DMS153 (cell line): Measurements from ENCODE around the gene CCDC88A.
"Not testable (repeated sequence)": the region's sequence is repeated elsewhere in the genome, so short reads cannot be mapped to it uniquely, and the experiment has no call there.

Experiments used
- DNase-seq: peaks from one replicate; lab custom pipeline; 2025; lab: John Stamatoyannopoulos, UW

Gene CCDC88A, protein sequence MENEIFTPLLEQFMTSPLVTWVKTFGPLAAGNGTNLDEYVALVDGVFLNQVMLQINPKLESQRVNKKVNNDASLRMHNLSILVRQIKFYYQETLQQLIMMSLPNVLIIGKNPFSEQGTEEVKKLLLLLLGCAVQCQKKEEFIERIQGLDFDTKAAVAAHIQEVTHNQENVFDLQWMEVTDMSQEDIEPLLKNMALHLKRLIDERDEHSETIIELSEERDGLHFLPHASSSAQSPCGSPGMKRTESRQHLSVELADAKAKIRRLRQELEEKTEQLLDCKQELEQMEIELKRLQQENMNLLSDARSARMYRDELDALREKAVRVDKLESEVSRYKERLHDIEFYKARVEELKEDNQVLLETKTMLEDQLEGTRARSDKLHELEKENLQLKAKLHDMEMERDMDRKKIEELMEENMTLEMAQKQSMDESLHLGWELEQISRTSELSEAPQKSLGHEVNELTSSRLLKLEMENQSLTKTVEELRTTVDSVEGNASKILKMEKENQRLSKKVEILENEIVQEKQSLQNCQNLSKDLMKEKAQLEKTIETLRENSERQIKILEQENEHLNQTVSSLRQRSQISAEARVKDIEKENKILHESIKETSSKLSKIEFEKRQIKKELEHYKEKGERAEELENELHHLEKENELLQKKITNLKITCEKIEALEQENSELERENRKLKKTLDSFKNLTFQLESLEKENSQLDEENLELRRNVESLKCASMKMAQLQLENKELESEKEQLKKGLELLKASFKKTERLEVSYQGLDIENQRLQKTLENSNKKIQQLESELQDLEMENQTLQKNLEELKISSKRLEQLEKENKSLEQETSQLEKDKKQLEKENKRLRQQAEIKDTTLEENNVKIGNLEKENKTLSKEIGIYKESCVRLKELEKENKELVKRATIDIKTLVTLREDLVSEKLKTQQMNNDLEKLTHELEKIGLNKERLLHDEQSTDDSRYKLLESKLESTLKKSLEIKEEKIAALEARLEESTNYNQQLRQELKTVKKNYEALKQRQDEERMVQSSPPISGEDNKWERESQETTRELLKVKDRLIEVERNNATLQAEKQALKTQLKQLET (N-terminal part only)

DNA sequence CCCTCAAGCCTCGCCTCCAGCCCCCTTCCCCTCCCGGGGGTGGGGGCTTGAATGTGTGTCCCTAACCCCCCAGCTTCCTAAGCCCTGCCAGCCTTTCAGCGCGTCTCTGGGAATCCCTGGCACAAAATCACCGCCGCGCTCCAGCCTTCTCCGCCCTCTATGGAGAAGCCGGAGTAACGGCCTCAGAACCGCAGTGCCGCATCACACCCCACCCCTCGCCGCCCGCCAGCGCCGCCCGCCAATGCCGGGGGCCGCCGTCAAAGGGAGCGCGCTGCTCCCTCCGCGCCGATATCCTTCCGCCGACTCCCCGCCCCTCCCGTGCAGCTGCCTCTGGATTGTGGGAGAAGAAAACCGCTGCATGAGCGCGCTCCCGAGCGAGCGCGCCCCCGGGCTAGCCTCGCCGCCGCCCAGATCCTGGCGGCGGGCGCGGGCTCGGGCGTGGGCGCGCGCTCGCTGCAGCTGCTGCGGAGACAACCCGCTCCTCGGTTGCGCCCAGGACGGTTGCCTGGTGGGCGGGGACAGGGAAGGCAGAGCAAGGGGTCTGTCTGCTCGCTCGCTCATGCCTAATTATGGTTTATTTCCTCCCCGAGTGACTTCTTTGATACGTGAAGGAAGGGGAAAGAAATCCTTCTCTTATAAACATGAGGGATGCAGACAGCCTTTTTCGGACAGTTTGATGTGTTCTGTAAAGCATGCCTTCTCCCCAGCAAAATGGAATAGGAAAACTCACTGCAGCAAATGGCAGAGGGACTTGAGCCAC is at the start of gene CCDC88A:
TSS of gene CCDC88A (minus strand) at position 178 of the 760 bp plus-strand sequence. CDS start 777 bp downstream, outside the sequence.
- peak; percentile 93 for DNase-seq

DNA sequence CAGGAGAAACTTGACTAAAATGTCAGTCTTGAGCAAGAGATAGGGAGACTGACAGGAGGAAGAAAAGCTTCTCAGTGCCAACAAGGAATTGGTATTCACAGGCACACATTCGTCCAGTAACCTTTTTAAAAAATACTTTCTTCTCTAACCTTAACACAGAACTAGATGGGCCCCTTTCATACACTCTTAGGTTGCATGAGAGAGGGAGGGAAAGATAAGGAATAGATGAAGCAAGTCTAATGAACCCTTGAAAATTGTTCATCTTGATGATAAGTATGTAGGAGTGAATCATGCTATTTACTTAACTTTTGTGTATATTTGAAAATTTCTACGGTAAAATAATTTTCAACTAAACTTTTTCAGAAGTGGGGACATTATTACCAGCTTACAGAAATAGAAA is 42.0 kb upstream of the CCDC88A start:
- DNase-seq = no peak

DNA sequence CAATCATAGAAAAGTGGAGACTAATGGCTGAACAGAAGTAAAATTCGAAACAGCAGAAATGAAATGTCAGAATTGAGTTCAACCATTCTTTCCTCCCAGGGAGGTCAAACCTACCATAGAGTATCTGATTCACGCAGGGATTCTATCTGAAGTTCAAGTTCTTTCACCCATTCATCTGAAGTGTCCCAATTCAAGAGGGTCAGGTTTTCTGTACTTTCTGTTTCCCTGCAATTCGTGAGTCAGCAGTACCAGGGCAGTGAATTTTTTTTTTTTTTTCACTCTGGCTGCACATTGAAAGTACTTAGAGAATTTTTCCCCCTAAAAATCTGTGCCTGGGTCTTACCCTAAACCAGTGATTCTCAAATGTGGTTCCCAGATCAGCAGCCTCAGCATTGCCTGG is 40.9 kb upstream of the CCDC88A start:
- DNase-seq = no peak

DNA sequence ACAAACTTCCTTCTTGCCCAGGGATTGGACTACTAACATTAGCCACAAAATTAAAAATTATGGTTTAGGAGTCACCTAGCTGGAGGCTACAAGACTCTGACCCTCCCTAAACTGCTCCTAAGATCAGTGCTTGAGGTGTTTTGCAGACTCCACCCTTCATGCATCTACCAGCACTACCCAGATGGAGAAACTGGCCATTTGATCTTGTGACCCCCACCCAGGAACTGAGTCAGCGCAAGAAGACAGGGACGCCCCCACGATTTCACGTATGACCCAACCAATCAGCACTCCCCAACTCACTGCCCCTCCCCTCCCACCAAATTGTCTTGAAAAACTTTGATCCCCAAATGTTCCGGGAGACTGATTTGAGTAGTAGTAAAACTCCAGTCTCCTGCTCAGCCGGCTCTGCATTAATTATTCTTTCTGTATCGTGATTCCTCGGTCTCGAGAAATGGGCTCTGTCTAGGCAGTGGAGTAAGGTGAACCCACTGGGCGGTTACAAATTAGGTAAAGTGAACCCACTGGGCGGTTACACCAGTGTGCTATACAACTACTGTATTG is 40.1 kb upstream of the CCDC88A start:
- DNase-seq = no peak

DNA sequence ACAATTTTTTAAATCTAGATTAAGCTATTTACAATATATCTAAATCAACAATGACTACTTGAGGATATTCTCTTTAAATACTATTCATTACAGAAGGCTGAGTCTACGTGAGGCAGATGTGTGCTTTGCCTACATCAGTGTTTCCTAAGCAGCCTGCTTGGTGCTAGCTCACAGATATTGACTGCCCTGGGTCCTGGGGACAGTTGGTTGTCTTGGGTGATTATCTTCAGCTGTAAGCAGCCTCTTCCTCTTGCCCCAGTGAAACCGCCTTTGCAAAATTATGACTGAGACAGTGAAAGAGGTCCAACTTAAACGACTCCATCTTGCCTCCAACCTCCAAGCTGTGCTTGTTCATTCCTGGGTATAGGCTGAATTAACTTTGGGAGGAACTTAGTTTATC is 39.6 kb upstream of the CCDC88A start:
- DNase-seq = no peak

DNA sequence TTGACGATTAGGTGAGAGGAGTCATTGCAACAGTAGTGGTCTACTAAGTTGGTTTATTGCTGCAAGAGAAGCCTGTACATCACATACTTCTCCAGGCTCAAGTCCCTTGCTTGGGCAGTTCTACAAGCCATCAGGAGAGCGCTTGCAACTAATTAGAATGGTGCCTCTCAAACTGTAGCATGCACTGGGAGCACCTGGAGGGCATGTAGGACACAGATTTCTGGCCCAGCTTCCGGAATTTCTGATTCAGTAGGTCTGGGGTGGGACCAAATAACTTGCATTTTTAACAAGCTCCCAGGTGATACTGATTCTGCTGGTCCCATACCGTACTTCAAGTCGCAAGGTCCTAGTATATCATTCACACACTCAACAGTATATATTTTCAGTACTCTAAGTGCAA is 34.5 kb upstream of the CCDC88A start:
- DNase-seq = no peak

DNA sequence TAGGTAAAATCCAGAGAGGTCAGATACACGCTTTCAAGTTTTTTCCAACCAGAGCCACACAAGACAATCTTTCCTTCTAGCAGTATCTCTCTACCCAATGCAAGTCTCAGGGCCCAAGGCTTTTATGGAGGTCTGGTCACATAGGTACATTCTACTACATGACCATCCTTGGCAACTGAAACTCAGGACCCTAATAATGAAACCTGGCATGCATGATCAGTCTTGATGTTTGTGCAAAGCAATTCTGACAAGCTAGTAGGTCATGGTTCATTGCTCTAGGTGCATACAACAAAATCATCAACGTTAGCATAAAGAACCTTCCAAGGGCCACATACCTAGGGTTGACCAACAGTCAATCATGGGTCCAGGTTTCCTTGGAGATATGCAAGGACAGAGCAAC is 33.2 kb upstream of the CCDC88A start:
- DNase-seq = no peak

GRCh38 chr2:55451699-55452098 is 32.0 kb upstream of the CCDC88A start:
- DNase-seq = no peak

GRCh38 chr2:55450014-55450413 is 30.4 kb upstream of the CCDC88A start:
- not testable (repeated sequence) for DNase-seq

- not testable (repeated sequence) for DNase-seq
Measured at GRCh38 chr2:55442045-55442760, 22.5 kb upstream of the CCDC88A start.

DNA sequence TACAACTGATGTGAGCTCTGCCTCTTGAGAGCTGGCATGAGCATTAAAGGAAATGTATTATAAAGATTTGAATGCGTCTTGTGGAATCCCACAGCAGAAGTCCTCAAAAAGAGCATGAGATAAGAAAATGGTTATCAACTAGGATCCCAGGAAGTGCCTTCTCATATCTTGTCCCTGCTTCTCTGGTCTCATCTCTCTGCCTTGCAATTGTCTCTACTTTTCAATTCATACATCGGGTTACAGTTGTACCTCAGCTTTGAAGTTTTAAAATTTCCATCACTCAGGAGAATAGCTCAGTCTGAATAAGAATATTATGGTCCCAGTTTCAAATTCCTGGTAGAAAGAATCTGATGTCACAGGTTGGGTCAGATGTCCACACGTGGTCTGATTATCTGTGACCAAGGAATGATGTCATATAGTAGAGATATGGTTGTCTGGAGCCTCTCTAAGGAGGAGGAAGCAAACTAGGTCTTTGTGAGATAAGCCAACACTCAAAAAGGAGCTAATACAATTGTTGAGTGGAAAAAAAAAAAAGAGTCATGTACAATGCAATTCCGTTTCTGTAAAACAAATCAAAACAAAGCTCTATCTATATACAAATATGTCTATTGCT is 21.7 kb upstream of the CCDC88A start:
- no peak for DNase-seq

DNA sequence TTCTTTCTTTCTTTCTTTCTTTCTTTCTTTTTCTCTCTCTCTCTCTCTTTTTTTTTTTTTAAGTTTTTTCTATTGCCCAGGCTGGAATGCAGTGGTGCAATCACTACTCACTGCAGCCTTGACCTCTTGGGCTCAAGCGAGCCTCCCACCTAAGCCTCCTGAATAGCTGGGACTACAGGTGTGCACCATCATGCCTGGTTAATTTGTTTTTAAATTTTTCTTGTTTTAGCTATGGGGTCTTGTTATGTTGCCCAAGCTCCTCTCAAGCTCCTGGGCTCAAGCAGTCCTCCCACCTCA is 19.4 kb upstream of the CCDC88A start:
- DNase-seq = no peak

- DNase-seq = no peak
Measured at GRCh38 chr2:55438391-55439100, 18.9 kb upstream of the CCDC88A start.

GRCh38 chr2:55437515-55438390 is 18.1 kb upstream of the CCDC88A start:
- no peak for DNase-seq

DNA sequence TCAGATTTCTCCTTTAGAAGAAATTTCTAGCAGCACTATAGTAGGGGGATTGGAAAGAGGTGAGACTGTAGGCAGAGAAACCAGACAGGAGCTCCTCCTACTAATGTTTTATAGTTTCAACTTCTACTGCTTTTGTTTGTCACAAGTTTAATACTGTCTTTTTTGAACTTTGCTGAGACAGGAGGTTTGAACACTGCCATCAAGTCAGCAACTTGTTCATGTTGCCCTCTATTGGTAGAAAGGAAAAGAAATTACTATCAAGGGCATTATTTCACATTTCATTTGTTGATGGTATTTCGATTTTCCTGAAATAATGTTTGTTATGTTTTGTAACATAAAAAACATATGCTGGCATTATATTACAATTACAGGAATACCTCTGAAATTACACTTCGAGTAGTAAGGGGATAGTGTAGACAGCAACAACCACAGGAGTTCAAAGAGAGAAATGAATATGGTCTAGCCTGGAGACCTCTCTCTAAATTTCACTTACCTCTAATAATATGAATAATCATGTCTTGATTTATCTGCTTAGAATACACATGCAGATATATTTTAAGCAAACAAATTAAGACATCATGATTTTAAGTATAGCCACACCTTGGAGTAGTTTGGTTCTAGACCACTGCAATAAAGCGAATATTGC is 12.4 kb upstream of the CCDC88A start:
- DNase-seq = no peak

DNA sequence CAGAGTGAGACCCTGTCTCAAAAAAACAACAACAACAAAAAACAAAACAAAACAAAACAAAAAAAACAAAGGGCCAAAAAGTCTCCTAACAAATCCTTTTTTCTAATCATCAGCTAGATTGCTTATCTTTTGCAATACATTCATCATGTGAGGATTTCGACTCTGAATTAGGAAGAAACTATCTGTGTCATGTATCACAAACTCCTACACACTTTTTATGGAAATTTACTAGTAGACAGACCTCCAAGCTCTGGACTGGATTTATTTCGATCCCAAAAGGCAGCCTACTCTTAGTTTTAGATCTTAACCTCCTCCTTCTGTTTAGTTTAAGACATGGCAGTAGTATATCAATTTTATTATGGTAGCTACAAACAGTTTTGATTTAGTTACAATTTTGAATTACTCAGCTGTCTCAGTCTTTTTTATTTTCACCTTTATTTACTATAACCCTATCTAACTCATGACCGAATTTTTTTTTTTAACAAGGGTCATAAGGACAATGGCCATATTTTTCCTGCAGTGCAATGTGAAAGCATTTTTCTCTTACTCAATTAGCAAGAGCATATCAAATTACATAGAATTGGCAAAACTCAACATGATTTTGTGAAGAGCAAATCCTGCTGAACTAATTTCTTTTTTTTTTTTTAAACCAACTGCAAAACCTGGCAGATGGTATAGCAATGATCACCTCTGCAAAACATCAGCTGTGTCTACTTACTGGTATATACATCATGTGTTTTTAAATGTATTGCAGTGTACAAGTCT is 10.7 kb upstream of the CCDC88A start:
- DNase-seq = no peak

DNA sequence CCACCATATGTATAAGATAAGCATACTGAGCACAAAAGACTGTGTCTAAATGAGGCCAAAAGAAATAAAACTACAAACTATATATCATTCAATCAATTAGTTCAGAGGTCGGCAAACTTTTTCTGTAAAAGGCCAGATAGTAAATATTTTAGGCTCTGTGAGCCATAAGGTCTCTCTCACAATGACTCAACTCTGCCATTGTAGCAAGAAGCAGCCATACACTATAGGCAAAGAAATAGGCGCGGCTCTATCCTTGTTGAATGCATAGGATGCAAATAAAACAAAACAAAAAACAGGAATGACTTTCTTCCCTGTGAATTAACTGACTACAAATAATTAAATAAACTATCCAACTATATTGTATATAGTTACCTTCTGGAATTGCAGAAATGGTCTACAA is 8.6 kb upstream of the CCDC88A start:
- DNase-seq = no peak

GRCh38 chr2:55425431-55425831 is 5.8 kb upstream of the CCDC88A start:
- no peak for DNase-seq
